Neutrophil (primary cell): Measurements from ENCODE around the gene MAPK8IP3.

Experiments used
- H3K27ac ChIP-seq: fragments of 200-600 bp; sonication (generic); 2 replicates; pipeline ENCODE4 v1.5.1; 2016; ENCODE audit warnings: mild to moderate bottlenecking, moderate library complexity
- H3K27me3 ChIP-seq: fragments of 200-600 bp; sonication (generic); 2 replicates; pipeline ENCODE4 v1.6.0; 2016; ENCODE audit warnings: mild to moderate bottlenecking
- H3K36me3 ChIP-seq: fragments of 200-600 bp; sonication (generic); 2 replicates; pipeline ENCODE4 v1.5.1; 2017
- H3K4me1 ChIP-seq, 2 experiments: fragments of 200-600 bp in 1 of 2; sonication (generic) in 1 of 2; 1 replicate in 1 of 2; 2 replicates in 1 of 2; pipeline versions ENCODE4 v1.5.1 to v1.6.1; 2013 to 2016; ENCODE audit warnings: low read depth in 1 of 2, low read length in 1 of 2, mild to moderate bottlenecking in 1 of 2, moderate library complexity in 1 of 2; ENCODE audit not compliant: control insufficient read depth in 1 of 2, insufficient read depth in 1 of 2
- H3K4me3 ChIP-seq, 2 experiments: fragments of 200-600 bp in 1 of 2; sonication (generic) in 1 of 2; 1 replicate in 1 of 2; 2 replicates in 1 of 2; pipeline ENCODE4 v1.5.1; 2013 to 2016; ENCODE audit warnings: low read depth in 1 of 2, low read length in 1 of 2, mild to moderate bottlenecking in 1 of 2, moderate library complexity in 1 of 2
- H3K9me3 ChIP-seq: fragments of 200-600 bp; sonication (generic); 2 replicates; pipeline ENCODE4 v1.5.1; 2016
- TF ChIP-seq, protein P1 (sequence below): fragments of 200-600 bp; sonication (generic); IDR thresholded peaks from 2 replicates; pipeline ENCODE4 v1.5.1; 2016; ENCODE audit warnings: antibody characterized with exemption

MAPK8IP3 gene

DNA sequence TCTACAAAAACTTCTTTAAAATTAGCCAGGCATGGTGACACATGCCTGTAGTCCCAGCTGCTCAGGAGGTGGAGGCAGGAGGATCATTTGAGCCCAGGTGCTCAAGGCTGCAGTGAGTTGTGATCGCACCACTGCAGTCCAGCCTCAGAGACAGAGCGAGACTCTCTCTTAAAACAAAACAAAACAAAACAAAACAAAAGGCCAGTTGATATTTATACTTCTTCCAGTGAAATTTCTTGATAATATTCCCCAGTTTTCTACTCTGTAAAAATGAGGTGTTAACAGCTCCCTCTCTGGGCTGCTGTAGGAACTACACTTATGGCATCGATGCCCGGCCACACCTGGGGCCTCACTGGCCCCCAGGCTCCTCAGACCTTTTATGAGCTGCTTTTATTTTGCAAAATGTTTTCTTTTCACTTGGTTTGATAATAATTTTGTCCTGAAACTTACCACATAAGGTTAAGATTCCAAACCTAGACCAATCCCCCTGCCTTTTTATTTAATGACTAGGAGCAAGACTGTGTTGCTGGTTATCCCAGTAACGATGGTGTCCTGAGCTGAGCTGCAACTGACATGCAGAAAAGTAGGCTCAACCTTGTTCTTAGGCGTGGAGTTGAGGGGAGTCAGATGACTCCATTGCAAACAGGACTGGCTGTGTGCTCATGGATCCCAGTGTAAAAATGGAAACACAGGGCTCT lies 17.6 kb downstream of the MAPK8IP3 start:
- peaks cover 28 to 34% of the 10 kb centered on the region in 2 experiments for H3K4me1 ChIP-seq
- no peaks in the 10 kb centered on the region for H3K27me3 ChIP-seq
- TF ChIP-seq, protein P1, sequence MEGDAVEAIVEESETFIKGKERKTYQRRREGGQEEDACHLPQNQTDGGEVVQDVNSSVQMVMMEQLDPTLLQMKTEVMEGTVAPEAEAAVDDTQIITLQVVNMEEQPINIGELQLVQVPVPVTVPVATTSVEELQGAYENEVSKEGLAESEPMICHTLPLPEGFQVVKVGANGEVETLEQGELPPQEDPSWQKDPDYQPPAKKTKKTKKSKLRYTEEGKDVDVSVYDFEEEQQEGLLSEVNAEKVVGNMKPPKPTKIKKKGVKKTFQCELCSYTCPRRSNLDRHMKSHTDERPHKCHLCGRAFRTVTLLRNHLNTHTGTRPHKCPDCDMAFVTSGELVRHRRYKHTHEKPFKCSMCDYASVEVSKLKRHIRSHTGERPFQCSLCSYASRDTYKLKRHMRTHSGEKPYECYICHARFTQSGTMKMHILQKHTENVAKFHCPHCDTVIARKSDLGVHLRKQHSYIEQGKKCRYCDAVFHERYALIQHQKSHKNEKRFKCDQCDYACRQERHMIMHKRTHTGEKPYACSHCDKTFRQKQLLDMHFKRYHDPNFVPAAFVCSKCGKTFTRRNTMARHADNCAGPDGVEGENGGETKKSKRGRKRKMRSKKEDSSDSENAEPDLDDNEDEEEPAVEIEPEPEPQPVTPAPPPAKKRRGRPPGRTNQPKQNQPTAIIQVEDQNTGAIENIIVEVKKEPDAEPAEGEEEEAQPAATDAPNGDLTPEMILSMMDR, result peak; percentile 73
- peak overlapping the region; percentile 76 for H3K27ac ChIP-seq
- no peaks in the 10 kb centered on the region for H3K9me3 ChIP-seq
- H3K4me3 ChIP-seq, result no peak overlapping the region
- H3K36me3 ChIP-seq, result peaks cover 38% of the 10 kb centered on the region

DNA sequence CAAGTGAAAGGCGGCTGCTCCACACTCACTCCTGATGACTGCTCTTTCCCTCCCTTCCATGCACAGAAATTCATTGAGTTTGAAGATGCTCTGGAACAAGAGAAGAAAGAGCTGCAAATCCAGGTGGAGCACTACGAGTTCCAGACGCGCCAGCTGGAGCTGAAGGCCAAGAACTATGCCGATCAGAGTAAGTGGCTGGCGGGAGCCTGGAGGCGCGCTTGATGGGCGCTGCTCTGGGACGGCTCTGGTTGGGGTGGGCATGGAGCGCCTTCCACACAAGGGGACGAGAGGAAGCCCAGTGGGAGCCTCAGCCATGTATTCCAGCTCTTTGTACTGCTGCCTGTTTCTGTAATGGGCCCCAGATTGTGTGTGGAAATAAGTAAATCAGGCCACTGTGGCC lies 18.5 kb downstream of the MAPK8IP3 start:
- H3K27ac ChIP-seq, result no peak overlapping the region
- no peak overlapping the region for H3K4me3 ChIP-seq
- no peaks in the 10 kb centered on the region for H3K27me3 ChIP-seq
- TF ChIP-seq, protein P1, result no peak
- peaks cover 26 to 34% of the 10 kb centered on the region in 2 experiments for H3K4me1 ChIP-seq
- H3K36me3 ChIP-seq, result peaks cover 46% of the 10 kb centered on the region
- no peaks in the 10 kb centered on the region for H3K9me3 ChIP-seq

DNA sequence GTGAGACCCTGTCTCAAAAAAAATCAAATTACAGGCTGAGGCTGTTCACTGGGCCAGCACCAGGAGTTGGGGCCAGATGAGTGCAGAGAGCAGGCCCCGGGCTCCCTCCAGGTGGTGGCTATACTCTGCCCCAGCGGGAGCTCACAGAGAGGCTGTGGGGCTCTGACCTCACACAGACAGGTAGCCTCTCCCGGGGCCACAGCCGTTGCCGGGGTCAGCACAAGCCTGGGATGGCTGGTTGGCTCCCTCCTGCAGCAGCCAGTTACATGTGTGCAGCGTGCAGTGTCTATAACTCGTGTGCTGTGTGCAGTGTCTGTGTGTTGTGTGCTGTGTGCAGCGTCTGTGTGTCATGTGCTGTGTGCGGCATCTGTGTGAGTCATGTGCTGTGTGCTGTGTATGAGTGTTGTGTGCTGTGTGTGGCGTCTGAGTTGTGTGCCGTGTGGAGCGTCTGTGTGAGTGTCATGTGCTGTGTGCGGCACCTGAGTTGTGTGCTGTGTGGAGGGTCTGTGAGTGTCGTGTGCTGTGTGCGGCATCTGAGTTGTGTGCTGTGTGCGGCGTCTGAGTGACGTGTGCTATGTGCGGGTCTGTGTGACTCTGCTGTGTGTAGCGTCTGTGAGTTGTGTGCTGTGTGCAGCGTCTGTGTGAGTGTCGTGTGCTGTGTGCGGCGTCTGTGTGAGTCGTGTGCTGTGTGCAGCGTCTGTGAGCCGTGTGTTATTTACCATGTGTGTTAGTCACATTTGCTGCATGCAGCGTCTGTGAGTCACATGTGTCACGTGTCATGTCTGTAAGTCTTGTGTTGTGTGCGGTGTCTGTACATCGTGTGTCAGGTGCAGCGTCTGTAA lies 20.9 kb downstream of the MAPK8IP3 start:
- TF ChIP-seq, protein P1, result no peak
- H3K27me3 ChIP-seq, result no peaks in the 10 kb centered on the region
- peaks cover 22 to 26% of the 10 kb centered on the region in 2 experiments for H3K4me1 ChIP-seq
- no peaks in the 10 kb centered on the region for H3K9me3 ChIP-seq
- H3K27ac ChIP-seq, result no peak overlapping the region
- no peak overlapping the region for H3K4me3 ChIP-seq
- peaks cover 60% of the 10 kb centered on the region for H3K36me3 ChIP-seq

DNA sequence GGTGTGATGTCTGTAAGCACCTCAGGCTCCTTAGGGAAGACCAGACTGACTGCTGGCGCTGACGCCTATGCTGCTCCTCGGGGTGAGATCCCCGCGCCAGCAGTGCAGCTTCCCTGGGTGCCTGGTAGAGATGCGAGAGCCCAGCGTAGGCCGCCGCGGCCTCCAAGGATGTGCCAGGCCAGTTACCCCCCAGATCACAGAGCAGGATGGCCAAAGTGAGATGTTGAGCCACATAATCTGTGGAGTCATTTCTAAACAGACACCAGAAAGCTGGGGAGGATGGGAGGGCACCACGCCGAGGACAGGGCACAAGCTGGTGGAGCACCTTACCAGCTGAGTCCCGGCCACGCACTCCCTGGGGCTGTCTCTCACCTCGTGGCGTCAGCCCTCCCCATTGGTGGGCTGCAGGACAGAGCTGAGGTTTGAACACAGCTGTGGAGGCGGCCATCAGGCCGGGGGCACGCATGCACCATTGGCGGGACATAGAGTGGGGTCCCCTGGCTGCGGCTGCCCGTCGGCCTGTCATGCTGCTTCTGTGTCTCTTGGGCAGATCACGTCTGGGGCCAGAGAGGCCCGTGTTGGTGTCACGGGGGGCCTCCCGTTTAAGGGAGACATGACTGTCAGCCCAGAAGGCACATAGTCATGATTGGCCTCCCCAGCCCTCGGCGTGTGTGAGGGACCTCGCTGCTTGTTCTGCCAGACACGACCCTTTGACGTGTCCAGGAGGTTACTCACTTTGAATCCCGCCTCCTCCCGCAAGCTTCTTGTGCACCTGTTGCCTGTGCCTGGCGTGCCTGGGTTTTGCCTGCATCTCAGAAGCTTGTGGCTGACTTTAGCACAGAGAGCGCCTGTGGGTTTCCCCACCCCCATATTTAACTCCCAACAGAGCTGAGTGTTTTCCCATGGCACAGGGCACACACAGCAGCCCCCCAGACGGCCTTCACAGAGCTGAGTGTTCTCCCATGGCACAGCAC lies 21.9 kb downstream of the MAPK8IP3 start:
- Histone ChIP-seq H3K36me3 (peaks cover 70% of the 10 kb centered on the region), H3K27ac (no peak overlapping the region), H3K9me3 (no peaks in the 10 kb centered on the region), H3K4me1 (peaks cover 12 to 16% of the 10 kb centered on the region in 2 experiments), H3K27me3 (no peaks in the 10 kb centered on the region), H3K4me3 (no peak overlapping the region)
- TF ChIP-seq, protein P1, result no peak

DNA sequence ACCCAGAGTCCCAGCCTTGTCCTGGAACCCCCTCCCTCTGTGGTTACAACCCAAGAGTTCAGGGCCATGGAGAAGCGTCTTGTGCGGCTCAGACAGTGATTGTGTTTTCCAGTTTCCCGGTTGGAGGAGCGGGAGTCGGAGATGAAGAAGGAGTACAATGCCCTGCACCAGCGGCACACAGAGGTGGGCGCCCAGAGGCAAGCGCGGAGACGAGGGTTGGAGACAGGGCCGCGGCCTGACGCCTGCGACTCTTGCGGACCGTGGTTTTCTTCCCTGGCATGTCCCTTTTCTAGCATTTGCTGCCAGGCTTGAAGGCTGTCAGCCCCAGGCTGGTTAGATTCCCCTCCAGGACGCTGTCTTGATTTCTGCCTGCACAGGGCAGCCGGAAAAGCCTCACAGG lies 23.0 kb downstream of the MAPK8IP3 start:
- no peak overlapping the region for H3K4me3 ChIP-seq
- peaks cover 7 to 9% of the 10 kb centered on the region in 2 experiments for H3K4me1 ChIP-seq
- H3K27ac ChIP-seq, result no peak overlapping the region
- no peaks in the 10 kb centered on the region for H3K27me3 ChIP-seq
- H3K36me3 ChIP-seq, result peaks cover 81% of the 10 kb centered on the region
- TF ChIP-seq, protein P1, result no peak
- H3K9me3 ChIP-seq, result no peaks in the 10 kb centered on the region
